ENCODE results near the gene TMEM175.

TMEM175 gene

GRCh38 chr4:893995-894705 lies 38.1 kb upstream of the TMEM175 start:
- H3K27ac ChIP-seq: no peak overlapping the region

GRCh38 chr4:895596-895995 lies 36.7 kb upstream of the TMEM175 start:
- TF ChIP-seq CTCF (IDR thresholded peaks at IDR 0.05) (no peak), ZFX (IDR thresholded peaks at IDR 0.05; ENCODE audit: borderline replicate concordance) (no peak)
- H3K27ac ChIP-seq: no peak overlapping the region

More at GRCh38 chr4:893995-894705, 38.1 kb upstream of the TMEM175 start:
- TF ChIP-seq CTCF (IDR thresholded peaks at IDR 0.05): no peak
- TF ChIP-seq ZFX (IDR thresholded peaks at IDR 0.05; ENCODE audit: borderline replicate concordance): no peak

DNA sequence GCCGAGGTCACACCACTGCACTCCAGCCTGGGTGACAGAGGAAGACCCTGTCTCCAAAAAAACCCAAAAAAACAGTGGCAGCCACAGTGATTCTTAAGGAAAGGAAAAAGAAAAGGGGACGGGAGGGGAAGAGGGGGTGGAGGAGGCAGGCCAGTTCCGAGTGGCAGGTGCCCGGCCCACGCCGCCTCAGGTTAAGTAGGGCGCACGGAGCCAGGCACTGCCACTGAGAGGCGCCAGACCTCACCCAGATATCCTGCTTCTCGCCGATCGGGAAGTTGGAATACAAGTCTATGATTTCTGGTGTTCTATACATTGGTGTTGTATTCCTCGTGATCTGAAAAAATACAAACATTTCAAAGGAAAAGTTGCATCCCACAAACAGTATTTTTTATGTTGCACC lies 36.0 kb upstream of the TMEM175 start:
- no peak for TF ChIP-seq ZFX (IDR thresholded peaks at IDR 0.05; ENCODE audit: borderline replicate concordance)
- no peak for TF ChIP-seq CTCF (IDR thresholded peaks at IDR 0.05)
- H3K27ac ChIP-seq: no peak overlapping the region

GRCh38 chr4:896630-897029 lies 35.6 kb upstream of the TMEM175 start:
- TF ChIP-seq CTCF (IDR thresholded peaks at IDR 0.05) (no peak), ZFX (IDR thresholded peaks at IDR 0.05; ENCODE audit: borderline replicate concordance) (no peak)
- H3K27ac ChIP-seq: no peak overlapping the region

DNA sequence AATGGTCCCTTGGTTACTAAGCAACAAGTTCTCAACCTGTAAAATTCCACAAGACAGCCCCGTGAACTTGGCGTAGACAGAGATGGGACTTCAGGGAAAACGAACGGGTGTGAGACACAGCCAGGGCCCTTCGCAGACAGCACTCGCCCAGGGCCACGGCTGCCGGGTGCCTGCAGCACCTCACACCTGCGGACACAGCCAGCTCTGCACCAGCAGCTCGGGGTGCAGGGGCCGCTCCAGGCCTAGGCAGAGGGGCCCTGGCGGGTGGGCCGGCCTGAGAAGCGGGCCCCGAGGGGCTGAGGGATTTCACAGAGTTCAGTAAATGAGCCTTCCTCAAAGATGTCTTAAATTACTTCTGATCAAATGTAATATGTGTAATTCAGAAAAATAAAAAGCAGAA lies 34.1 kb upstream of the TMEM175 start:
- H3K27ac ChIP-seq: no peak overlapping the region
- TF ChIP-seq ZFX (IDR thresholded peaks at IDR 0.05; ENCODE audit: borderline replicate concordance) (no peak), CTCF (IDR thresholded peaks at IDR 0.05) (no peak)

DNA sequence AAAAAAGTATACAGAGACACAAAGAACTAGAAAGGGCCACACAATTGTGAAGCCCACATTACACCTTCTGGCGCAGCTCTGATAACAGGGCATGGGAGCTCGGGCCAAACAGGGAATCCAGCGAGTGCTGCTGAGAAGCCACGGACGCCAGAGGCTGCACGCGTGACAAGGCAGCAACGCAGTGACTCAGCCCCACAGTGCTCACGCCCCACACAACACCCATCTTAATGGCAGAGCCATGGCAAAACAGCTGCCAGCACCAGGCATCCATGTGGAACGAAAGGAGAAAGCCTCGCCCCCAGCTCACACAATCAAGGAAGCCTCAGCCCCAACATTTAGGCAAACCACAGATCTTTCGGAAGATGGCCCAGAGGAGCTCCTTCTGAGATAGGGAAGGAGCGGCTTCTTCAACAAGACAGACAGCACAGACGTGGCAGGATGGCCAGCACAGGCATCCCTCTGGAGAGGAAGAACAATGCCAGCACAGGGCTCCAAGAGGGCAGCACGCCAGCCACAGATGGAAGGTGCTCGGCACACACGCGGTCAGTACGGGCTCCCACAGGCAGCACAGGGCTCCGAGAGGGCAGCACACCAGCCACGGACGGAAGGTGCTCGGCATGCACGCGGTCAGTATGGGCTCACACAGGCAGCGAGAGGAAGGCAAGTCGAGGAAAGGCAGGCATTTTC lies 33.2 kb upstream of the TMEM175 start:
- TF ChIP-seq CTCF (IDR thresholded peaks at IDR 0.05) (no peak), ZFX (IDR thresholded peaks at IDR 0.05; ENCODE audit: borderline replicate concordance) (no peak)
- H3K27ac ChIP-seq: no peak overlapping the region

- no peak for TF ChIP-seq ZFX (IDR thresholded peaks at IDR 0.05; ENCODE audit: borderline replicate concordance)
- no peak for TF ChIP-seq CTCF (IDR thresholded peaks at IDR 0.05)
- H3K27ac ChIP-seq: no peak overlapping the region
Observed at GRCh38 chr4:899556-899906, 32.7 kb upstream of the TMEM175 start.
